GM10266 (cell line): Measurements from ENCODE around the gene SPN.
"Not testable (repeated sequence)": the region's sequence is repeated elsewhere in the genome, so short reads cannot be mapped to it uniquely, and the experiment has no call there.

ENCODE experiments used
- DNase-seq: peaks from one replicate; pipeline ENCODE4 v3.0.0; 2012; ENCODE audit errors: extremely low spot score
- CTCF ChIP-seq: IDR thresholded peaks from 2 replicates; pipeline ENCODE4 v1.5.1; 2012; ENCODE audit warnings: mild to moderate bottlenecking, low read depth; ENCODE audit not compliant: control insufficient read depth, insufficient read depth; ENCODE audit errors: missing control alignments

Gene SPN

GRCh38 chr16:29662000-29662728, 883 bp upstream of the SPN start:
- peak; percentile 43 for DNase-seq
- no peak for TF ChIP-seq CTCF

GRCh38 chr16:29662729-29663015, 375 bp upstream of the SPN start:
- peak; percentile 75 for DNase-seq

GRCh38 chr16:29663807-29664090, 702 bp downstream of the SPN start:
- TF ChIP-seq CTCF, result no peak
- no peak for DNase-seq

More at GRCh38 chr16:29662729-29663015, 375 bp upstream of the SPN start:
- TF ChIP-seq CTCF, result no peak

GRCh38 chr16:29664091-29664921, 1.3 kb downstream of the SPN start:
- DNase-seq, result no peak

GRCh38 chr16:29665294-29666077, 2.4 kb downstream of the SPN start:
- no peak for TF ChIP-seq CTCF
- DNase-seq, result no peak

More at GRCh38 chr16:29664091-29664921, 1.3 kb downstream of the SPN start:
- peak; percentile 21 for TF ChIP-seq CTCF

GRCh38 chr16:29667322-29667610, 4.2 kb downstream of the SPN start:
- not testable (repeated sequence) for DNase-seq

- TF ChIP-seq CTCF, result no peak
- no peak for DNase-seq
Measured at GRCh38 chr16:29667755-29668154, 4.7 kb downstream of the SPN start.
